GM12891 (cell line): Measurements from ENCODE around the gene CCNF.

Source experiments
- DNase-seq: peaks from one replicate; pipeline ENCODE4 v3.0.0; 2011; ENCODE audit warnings: low spot score; ENCODE audit not compliant: insufficient read length
- FAIRE-seq: peaks from 2 replicates; lab custom pipeline; 2011; peaks lifted over from hg19 to GRCh38; lab: Jason Lieb, UNC
- PAX5 ChIP-seq: IDR thresholded peaks from 2 replicates; pipeline ENCODE4 v1.6.1; 2011; ENCODE audit warnings: low read length, moderate library complexity, mild to moderate bottlenecking; ENCODE audit not compliant: insufficient read depth, severe bottlenecking
- POLR2A ChIP-seq: IDR thresholded peaks from 2 replicates; pipeline ENCODE4 v1.6.1; 2011; ENCODE audit warnings: low read depth, low read length, control low read depth
- POLR2AphosphoS5 ChIP-seq: IDR thresholded peaks from 2 replicates; pipeline ENCODE4 v1.6.1; 2011; ENCODE audit warnings: low read depth, low read length, control low read depth
- POU2F2 ChIP-seq: IDR thresholded peaks from 2 replicates; pipeline ENCODE4 v1.6.1; 2011; ENCODE audit warnings: low read depth, mild to moderate bottlenecking, control low read depth, low read length, moderate library complexity
- SPI1 ChIP-seq: IDR thresholded peaks from 2 replicates; pipeline ENCODE4 v1.6.1; 2011; ENCODE audit warnings: low read depth, low read length, control low read depth
- TAF1 ChIP-seq: IDR thresholded peaks from 2 replicates; pipeline ENCODE4 v1.6.1; 2011; ENCODE audit warnings: low read depth, low read length, control low read depth

CCNF gene

DNA sequence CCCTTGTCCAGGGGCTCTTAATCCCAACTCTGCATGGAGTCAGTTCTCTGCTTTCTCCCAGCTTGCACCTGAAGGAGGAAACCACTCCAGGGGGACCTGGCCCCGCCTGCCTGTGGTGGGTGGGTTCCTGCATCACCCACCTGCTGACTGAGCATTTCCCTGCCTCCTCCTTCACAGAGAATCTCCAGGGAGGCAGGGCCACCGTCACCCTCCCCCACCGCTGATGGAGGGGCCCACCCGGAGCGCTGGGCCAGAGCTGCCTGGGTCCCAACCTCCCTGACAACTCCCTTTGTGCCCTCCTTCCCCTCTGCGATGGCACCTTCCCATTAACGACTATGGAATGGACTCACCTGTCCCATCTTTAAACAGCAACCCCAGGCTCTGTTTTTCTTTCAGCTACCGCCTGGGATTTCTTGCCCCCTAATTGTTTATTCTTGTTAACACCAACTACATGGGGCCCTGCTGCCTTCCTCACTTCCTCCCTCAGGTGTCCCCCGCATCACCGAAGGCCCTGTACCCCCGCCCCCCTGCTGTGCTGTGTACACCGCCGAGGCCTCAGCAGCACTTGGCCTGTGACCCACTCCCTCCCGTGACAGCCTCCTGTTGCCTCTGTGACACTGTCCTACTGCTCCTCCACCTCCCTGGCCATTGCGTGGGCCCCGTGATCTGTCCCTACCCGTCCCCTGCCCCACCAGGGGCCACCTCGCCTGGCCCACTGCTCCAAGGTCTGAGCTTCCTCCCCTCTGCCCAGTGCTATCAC, 29.8 kb downstream of the CCNF start:
- FAIRE-seq = no peak
- no peak for TF ChIP-seq POU2F2
- TF ChIP-seq POLR2AphosphoS5 = no peak
- no peak for TF ChIP-seq SPI1
- TF ChIP-seq POLR2A = no peak
- no peak for TF ChIP-seq PAX5
- DNase-seq = no peak

DNA sequence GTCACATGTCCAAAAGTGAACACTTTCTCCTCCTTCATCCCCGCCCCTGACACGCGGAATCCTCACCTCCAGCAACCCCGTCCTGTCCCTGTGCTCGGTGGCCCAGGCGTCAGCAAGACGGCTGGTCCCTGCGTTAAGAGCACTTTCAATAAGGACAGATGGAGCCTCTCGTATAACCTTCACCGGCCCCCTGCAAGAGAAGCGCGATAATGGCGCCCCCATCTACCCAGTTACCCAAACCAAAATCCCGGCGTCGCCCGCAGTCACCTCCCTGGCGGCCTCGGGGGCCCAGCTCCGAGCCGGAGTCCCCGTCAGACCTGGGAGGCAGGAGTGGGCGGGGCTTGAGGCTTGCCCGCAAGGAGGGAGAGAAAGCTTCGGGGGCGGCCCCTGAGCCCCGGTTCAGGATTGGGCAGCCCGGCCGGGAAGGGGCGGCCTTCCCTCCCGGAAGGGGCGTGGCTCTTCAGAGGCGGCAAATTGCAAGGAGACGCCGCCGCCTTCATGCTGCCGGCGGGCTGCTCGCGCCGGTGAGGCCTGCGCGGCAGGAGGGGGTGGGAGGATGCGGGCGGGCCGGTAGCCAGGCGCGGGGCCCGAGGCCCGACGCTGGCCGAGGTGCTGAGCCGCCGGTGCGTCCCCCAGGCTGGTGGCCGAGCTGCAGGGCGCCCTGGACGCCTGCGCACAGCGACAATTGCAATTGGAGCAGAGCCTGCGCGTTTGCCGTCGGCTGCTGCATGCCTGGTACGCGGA, 30.6 kb downstream of the CCNF start, which contains the start of gene TEDC2:
Gene TEDC2 (plus strand): TSS at position 463 of the 744 bp plus-strand sequence. CDS start 36 bp downstream, at position 499.
- TF ChIP-seq POLR2AphosphoS5 (no peak), POU2F2 (no peak), SPI1 (no peak), POLR2A (no peak), PAX5 (no peak), TAF1 (no peak)
- FAIRE-seq (peak; percentile 97), DNase-seq (peak; percentile 100)

DNA sequence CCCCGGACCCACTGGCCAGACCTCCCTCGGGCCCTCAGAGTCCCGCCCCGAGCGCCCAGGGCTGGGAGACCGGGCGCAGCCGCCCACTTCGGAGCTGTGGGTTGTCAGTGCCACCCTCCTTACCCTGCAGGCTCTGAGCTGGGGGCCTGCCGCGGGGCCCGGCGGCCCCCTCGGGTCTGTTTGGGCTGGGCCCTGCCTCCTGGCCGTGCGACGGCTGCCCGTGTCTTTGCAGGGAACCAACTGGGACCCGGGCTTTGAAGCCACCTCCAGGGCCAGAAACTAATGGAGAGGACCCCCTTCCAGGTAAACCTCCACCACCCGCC, 31.1 kb downstream of the CCNF start:
- DNase-seq (no peak), FAIRE-seq (no peak)
- TF ChIP-seq POLR2AphosphoS5 = no peak
- TF ChIP-seq PAX5 = no peak
- TF ChIP-seq TAF1 = no peak
- TF ChIP-seq POU2F2 = no peak
- TF ChIP-seq POLR2A = no peak

DNA sequence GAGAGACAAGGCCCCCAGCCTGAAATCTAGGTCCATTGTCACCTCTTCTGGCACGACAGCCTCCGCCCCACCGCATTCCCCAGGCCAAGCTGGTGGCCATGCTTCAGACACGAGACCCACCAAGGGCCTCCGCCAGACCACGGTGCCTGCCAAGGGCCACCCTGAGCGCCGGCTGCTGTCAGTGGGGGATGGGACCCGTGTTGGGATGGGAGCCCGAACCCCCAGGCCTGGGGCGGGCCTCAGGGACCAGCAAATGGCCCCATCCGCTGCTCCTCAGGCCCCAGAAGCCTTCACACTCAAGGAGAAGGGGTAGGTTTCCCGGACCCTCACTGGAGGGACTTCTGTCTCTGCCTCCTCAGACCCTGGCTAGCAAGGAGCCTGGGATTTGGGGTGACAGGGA, 31.7 kb downstream of the CCNF start:
- FAIRE-seq (no peak), DNase-seq (no peak)
- TF ChIP-seq POU2F2 (no peak), TAF1 (no peak), POLR2AphosphoS5 (no peak), SPI1 (no peak), POLR2A (no peak), PAX5 (no peak)

DNA sequence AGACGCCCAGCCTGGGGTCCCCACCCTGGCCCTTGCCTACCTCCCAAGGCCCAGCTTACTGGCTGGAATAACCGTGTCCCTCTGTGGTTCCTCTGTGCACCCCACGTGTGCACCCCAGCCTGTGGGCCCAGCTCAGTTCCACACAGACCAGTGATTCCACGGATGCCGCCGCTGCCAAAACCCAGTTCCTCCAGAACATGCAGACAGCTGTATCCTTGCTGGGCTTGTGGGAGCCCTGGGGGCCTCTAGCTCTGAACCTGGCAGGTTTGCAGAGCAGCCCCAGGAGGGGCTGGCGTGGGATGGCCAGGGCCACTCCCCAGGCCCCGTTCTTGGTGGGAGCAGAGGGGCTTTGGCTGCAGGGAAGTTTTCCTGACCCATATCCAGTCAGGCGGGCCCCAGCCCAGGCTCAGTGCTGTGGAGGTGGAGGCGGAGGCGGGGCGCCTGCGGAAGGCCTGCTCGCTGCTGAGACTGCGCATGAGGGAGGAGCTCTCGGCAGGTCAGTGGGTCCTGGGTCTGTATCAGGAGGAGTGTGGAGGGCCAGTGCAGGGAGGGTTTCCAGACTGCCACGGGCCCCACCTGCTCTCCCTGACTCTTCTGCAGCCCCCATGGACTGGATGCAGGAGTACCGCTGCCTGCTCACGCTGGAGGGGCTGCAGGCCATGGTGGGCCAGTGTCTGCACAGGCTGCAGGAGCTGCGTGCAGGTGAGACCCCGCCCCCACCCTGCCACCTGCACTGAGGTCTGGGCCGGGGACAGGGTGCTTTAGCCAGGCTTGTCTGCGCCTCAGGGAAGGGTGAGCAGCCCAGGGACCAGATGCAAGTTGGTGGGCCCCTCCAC, 33.0 kb downstream of the CCNF start:
- FAIRE-seq (no peak), DNase-seq (no peak)
- TF ChIP-seq SPI1 (no peak), PAX5 (no peak), POLR2AphosphoS5 (no peak), POLR2A (no peak), TAF1 (no peak), POU2F2 (no peak)

DNA sequence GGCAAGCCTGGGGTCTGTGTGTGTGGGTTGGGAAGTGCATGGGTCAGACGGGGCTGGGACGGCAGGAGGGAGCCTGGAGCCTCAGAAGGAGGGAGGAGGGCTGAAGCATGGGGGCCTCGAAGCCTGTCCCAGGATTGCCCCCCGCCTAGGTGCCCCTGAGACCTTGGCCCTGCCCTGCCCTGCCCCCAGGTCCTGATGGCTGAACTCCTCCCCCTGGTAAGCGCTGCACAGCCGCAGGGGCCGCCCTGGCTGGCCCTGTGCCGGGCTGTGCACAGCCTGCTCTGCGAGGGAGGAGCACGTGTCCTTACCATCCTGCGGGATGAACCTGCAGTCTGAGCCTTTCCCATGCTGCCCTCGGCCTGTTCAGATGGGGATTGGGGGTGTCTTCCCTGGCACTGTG, 35.1 kb downstream of the CCNF start:
- no peak for TF ChIP-seq POLR2A
- TF ChIP-seq SPI1 = no peak
- no peak for TF ChIP-seq TAF1
- no peak for TF ChIP-seq POU2F2
- no peak for TF ChIP-seq PAX5
- FAIRE-seq (no peak), DNase-seq (no peak)

DNA sequence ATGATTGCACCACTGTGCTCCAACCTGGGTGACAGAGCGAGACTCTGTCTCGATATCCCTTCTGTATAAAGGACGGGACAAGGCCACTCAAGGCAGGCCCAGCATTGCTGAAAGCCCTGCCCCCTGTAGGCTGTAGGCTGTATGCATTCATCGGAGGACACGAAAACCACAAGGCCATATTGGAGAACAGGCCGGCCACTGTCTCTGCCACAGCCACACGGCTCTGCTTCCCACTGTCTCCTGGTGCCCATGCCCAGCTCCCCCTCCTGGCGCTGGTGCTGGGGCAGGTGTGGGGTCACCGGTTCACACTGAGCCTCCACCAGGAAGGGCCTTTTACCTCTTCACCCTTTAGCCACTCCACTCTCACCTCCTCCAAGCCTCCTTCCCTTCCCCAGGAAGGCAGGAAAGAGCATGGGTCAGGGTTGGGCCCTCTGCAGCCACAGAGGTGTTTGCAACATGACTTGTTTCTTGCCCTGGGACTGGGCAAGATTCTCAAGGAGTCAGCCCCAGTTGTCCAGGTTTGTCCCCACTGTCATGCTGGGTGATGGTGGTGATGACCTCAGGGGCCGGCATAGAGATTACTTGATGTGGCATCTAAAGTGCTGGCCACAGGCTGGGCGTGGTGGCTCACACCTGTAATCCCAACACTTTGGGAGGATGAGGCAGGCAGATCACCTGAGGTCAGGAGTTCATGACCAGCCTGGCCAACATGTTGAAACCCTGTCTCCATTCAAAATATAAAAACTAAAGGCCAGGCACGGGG, 36.6 kb downstream of the CCNF start:
- peak; percentile 71 for FAIRE-seq
- no peak for DNase-seq

DNA sequence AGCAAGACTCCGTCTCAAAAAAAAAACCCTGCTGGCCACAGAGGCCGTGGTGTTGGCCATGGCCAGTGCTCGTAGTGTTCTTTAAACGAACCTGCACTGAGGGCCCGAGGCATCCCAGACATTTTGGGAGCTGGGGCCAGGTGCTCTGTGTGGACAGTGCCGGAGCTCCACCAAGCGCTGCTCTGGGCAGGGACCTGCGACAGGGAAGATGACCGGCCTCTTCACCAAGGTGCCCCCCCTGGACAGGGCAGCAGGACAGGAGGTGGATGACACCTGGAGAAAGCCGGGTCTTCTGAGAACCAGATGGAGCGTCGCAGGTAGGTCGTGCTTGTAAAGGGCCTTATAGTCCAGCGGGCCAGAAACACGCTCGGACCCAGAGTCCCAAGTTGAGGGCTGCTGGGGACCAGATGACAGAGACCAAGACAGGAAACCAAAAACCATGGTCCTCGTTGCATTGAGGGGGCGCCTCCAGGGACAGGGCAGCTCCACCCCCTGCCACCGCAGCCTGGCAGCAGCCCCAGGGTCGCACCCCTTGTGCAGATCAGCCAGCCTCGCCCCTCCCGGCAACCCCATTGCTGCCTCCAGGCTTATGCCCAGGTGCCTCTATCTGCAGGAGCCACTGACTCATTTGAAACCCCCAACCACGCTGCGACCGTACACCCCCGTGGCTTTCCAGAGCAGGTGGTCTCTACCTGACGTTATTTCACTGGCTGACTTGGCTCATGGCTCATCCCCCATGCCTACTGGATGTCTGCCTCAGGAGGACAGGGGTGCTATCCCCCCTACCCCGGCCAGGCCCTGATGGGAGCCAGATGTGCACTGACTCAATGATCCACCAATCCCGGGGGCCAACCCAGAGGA, 37.6 kb downstream of the CCNF start:
- FAIRE-seq (peak; percentile 87), DNase-seq (no peak)
- no peak for TF ChIP-seq PAX5
- TF ChIP-seq POLR2A = no peak
- TF ChIP-seq TAF1 = no peak
- TF ChIP-seq POU2F2 = no peak
- no peak for TF ChIP-seq SPI1
- TF ChIP-seq POLR2AphosphoS5 = no peak

More for the DNA sequence above, 36.6 kb downstream of the CCNF start:
- TF ChIP-seq POU2F2 (no peak), SPI1 (no peak), POLR2A (no peak), TAF1 (no peak), POLR2AphosphoS5 (no peak), PAX5 (no peak)
